BJ (cell line): ENCODE data around the gene COL18A1. TPM values are rescaled to one million over a fixed set of nuclear protein-coding genes. Genes with fewer than 3 reads are reported as not detected.

Source experiments
- CTCF ChIA-PET: fragments of 350-600 bp; formaldehyde crosslinking; extraction: SDS; loops from one replicate; lab custom pipeline; 2021; ENCODE audit warnings: antibody characterized with exemption, inconsistent platforms; lab: Yijun Ruan, JAX
- POLR2A ChIA-PET: fragments of 300-600 bp; sonication (Branson Sonifier 250); formaldehyde crosslinking; extraction: SDS; loops from one replicate; lab custom pipeline; 2021; ENCODE audit warnings: antibody characterized with exemption; lab: Charles Lee
- DNase-seq: peaks from one replicate; pipeline ENCODE4 v3.0.0-alpha.2; 2011; ENCODE audit warnings: low read depth
- H3K27me3 ChIP-seq: 2 replicates; pipeline ENCODE4 v1.6.0; 2011; ENCODE audit warnings: low read length; ENCODE audit not compliant: control insufficient read depth, insufficient read depth
- H3K36me3 ChIP-seq: 2 replicates; pipeline ENCODE4 v1.5.1; 2011; ENCODE audit warnings: low read length; ENCODE audit not compliant: control insufficient read depth, insufficient read depth
- H3K4me3 ChIP-seq: 2 replicates; pipeline ENCODE4 v1.5.1; 2011; ENCODE audit warnings: low read depth, mild to moderate bottlenecking, control low read depth, low read length
- CTCF ChIP-seq: IDR thresholded peaks from 2 replicates; pipeline ENCODE4 v1.5.1; 2011; ENCODE audit warnings: low read depth, mild to moderate bottlenecking, control low read depth, inconsistent platforms, low read length, moderate library complexity; ENCODE audit not compliant: insufficient read depth
- polyA plus RNA-seq: library from polyadenylated mRNA; depleted of rRNA; stranded (reverse); fragments of >200 nt; gene quantifications from 2 replicates; pipeline ENCODE4 v1.2.3, GENCODE V29; 2011

COL18A1 gene
- polyA plus RNA-seq, 1 experiment: 99.7 TPM

- CTCF ChIA-PET: interaction anchor here (1.5 kb wide), 1 partner anchor 289 kb away, joined by 3 read pairs; no protein-coding TSS in a partner anchor
- peaks cover 1% of the 10 kb centered on the region; the same call in 1 of the 2 replicates for H3K36me3 ChIP-seq
- no peak for DNase-seq
- H3K27me3 ChIP-seq: no peaks in the 10 kb centered on the region
- no peak for TF ChIP-seq CTCF
- no peak overlapping the region for H3K4me3 ChIP-seq
- POLR2A ChIA-PET: no interaction called here
Observed at GRCh38 chr21:45428534-45428933, 23.6 kb downstream of the COL18A1 start.

GRCh38 chr21:45429221-45430175 is 24.5 kb downstream of the COL18A1 start:
- DNase-seq: no peak
- no peak for TF ChIP-seq CTCF
- POLR2A ChIA-PET: no interaction called here
- CTCF ChIA-PET: interaction anchor here (1.3 to 1.5 kb wide), 2 partner anchors 11 to 290 kb away, joined by 3 to 5 read pairs; no protein-coding TSS in a partner anchor
- Histone ChIP-seq H3K4me3 (no peak overlapping the region), H3K27me3 (no peaks in the 10 kb centered on the region), H3K36me3 (peaks cover 1% of the 10 kb centered on the region; the same call in 1 of the 2 replicates)

- no peak for TF ChIP-seq CTCF
- CTCF ChIA-PET: interaction anchor here (0.7 kb wide), 1 partner anchor 138 kb away, joined by 3 read pairs; no protein-coding TSS in a partner anchor
- Histone ChIP-seq H3K27me3 (no peaks in the 10 kb centered on the region), H3K4me3 (no peak overlapping the region), H3K36me3 (peaks cover 1% of the 10 kb centered on the region; the same call in 1 of the 2 replicates)
- DNase-seq: no peak
- POLR2A ChIA-PET: no interaction called here
Observed at GRCh38 chr21:45430521-45431501, 25.8 kb downstream of the COL18A1 start.

- Histone ChIP-seq H3K27me3 (no peaks in the 10 kb centered on the region), H3K4me3 (no peak overlapping the region), H3K36me3 (peaks cover 1% of the 10 kb centered on the region; the same call in 1 of the 2 replicates)
- ChIA-PET CTCF (interaction anchor here (0.7 to 2.9 kb wide), 2 partner anchors 139 to 294 kb away, joined by 3 to 9 read pairs; no protein-coding TSS in a partner anchor), POLR2A (no interaction called here)
- DNase-seq: no peak
- TF ChIP-seq CTCF: no peak
Observed at GRCh38 chr21:45431781-45432572, 27.0 kb downstream of the COL18A1 start.
